ENCODE data around the gene SFR1.

- TF ChIP-seq CTCF (IDR thresholded peaks at IDR 0.05) (no peak), POLR2A (IDR thresholded peaks at IDR 0.05) (no peak)
Measured at GRCh38 chr10:104077663-104078151, 44.3 kb upstream of the SFR1 start.
